Right lobe of liver (tissue), 4 donors: ENCODE measurements around the gene SULT4A1.
A peak's percentile ranks its signal among the peaks of the same experiment; 100 is the strongest.

Experiments
- POLR2A ChIP-seq: fragments of 450-650 bp; IDR thresholded peaks from one replicate; pipeline ENCODE4 v1.6.1; 2017; ENCODE audit warnings: antibody characterized with exemption, mild to moderate bottlenecking
- TF ChIP-seq, protein P1 (sequence below), 4 donors: fragments of 200-600 bp in 3 of 4; fragments of 450-650 bp in 1 of 4; IDR thresholded peaks; one replicate each; pipeline versions ENCODE4 v1.5.1 to v1.8.0; 2016 to 2022; ENCODE audit warnings: antibody characterized with exemption in 4 of 4, mild to moderate bottlenecking in 2 of 4
- donor health status: DM: no; HTN: no; CAD: no.
- donor health status: DM: no; HTN: no; CAD: no.
- donor health status: DM: no; HTN: yes; CAD: no.

DNA sequence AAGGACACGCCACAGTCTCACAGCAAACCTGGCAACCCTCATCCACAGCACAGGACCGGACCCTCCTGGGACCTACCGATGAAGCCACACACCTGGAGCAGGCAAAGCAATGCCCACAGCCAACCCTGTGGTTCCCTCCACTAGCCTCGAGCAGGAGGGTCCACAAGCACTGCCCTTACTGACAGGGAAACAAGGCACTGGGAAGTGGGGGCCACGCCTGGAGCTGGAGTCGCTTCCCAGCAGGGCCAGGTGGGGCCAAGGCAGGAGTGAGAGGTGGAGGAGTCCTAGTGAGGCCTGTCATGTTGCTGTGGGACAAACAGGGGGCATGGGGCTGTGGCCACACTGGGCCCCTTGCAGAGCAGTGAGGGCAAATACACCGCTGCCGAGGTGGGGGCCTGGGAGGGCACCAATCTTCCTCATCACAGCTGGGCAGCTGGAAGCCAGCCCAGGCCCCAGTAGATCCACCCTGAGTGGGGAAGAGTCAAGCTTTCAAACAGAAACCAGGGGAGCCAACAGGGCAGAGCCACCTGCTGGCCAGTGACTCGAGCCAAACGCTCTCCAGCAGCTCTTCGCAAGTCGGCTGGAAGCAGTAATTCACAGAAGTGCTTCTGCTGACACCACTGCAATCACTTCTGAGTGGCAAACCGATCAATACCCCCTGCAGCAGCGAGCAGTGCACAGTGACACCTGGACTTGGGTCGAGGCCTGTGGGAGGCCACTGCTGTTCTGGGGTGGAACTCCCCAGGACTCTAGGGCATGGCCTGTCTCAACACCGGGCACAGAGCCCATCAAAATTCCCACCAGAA, 13.7 kb downstream of the SULT4A1 start:
- TF ChIP-seq, protein P1, sequence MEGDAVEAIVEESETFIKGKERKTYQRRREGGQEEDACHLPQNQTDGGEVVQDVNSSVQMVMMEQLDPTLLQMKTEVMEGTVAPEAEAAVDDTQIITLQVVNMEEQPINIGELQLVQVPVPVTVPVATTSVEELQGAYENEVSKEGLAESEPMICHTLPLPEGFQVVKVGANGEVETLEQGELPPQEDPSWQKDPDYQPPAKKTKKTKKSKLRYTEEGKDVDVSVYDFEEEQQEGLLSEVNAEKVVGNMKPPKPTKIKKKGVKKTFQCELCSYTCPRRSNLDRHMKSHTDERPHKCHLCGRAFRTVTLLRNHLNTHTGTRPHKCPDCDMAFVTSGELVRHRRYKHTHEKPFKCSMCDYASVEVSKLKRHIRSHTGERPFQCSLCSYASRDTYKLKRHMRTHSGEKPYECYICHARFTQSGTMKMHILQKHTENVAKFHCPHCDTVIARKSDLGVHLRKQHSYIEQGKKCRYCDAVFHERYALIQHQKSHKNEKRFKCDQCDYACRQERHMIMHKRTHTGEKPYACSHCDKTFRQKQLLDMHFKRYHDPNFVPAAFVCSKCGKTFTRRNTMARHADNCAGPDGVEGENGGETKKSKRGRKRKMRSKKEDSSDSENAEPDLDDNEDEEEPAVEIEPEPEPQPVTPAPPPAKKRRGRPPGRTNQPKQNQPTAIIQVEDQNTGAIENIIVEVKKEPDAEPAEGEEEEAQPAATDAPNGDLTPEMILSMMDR (IDR thresholded peaks at IDR 0.05): peak; percentile 26 to 61 (median 50)
- TF ChIP-seq POLR2A: no peak
